HG03175 (cell line): ENCODE data around the gene NOTO.
A peak's percentile ranks its signal among the peaks of the same experiment; 100 is the strongest.

Experiments
- ATAC-seq: cut with Tn5 transposase; IDR thresholded peaks from one replicate; pipeline ENCODE4 v1.9.1; 2021; ENCODE audit warnings: mild to moderate bottlenecking, moderate library complexity; ENCODE audit not compliant: unreplicated experiment

The NOTO gene

GRCh38 chr2:73233154-73233931 lies 31.0 kb downstream of the NOTO start, which contains the start of gene PRADC1:
PRADC1 (minus strand) TSS chr2:73233239; CDS start chr2:73233160, 79 bp downstream.
- peak; percentile 91 for ATAC-seq

- ATAC-seq = peak; percentile 64
Observed at GRCh38 chr2:73233932-73234832, 31.8 kb downstream of the NOTO start, which contains the start of gene CCT7. CCT7 (plus strand) TSS chr2:73234308; CDS start chr2:73234379, 71 bp downstream.

- ATAC-seq = no peak
Observed at GRCh38 chr2:73235315-73236028, 33.1 kb downstream of the NOTO start.

- ATAC-seq = no peak
Observed at GRCh38 chr2:73237168-73237567, 34.8 kb downstream of the NOTO start.

GRCh38 chr2:73238149-73238548 lies 35.8 kb downstream of the NOTO start:
- no peak for ATAC-seq

- no peak for ATAC-seq
Observed at GRCh38 chr2:73238976-73239375, 36.6 kb downstream of the NOTO start.

GRCh38 chr2:73239776-73240175 lies 37.4 kb downstream of the NOTO start:
- no peak for ATAC-seq

GRCh38 chr2:73243884-73244570 lies 41.7 kb downstream of the NOTO start:
- ATAC-seq = no peak

- ATAC-seq = no peak
Observed at GRCh38 chr2:73244580-73244979, 42.2 kb downstream of the NOTO start.

- no peak for ATAC-seq
Observed at GRCh38 chr2:73246850-73247249, 44.5 kb downstream of the NOTO start.

- ATAC-seq = no peak
Observed at GRCh38 chr2:73249636-73250035, 47.3 kb downstream of the NOTO start.

- ATAC-seq = no peak
Observed at GRCh38 chr2:73250872-73251846, 48.8 kb downstream of the NOTO start.

- no peak for ATAC-seq
Observed at GRCh38 chr2:73252238-73253027, 50.1 kb downstream of the NOTO start.

GRCh38 chr2:73253400-73253799 lies 51.0 kb downstream of the NOTO start:
- no peak for ATAC-seq

- no peak for ATAC-seq
Observed at GRCh38 chr2:73253901-73254300, 51.5 kb downstream of the NOTO start.

GRCh38 chr2:73254343-73255006 lies 52.1 kb downstream of the NOTO start:
- no peak for ATAC-seq

GRCh38 chr2:73255007-73255644 lies 52.8 kb downstream of the NOTO start:
- no peak for ATAC-seq
